GM23338 (cell line): ENCODE data around the gene LRP1B. TPM values are rescaled to one million over a fixed set of nuclear protein-coding genes. Genes with fewer than 3 reads are reported as not detected.

ENCODE experiments used
- ATAC-seq: fragments of 200-7000 bp; cut with Tn5 transposase; 3 replicates; pipeline ENCODE4 v1.9.1; 2020
- DNase-seq: peaks from one replicate; pipeline ENCODE4 v3.0.0-alpha.2; 2015; ENCODE audit warnings: low spot score
- H2AFZ ChIP-seq: fragments of 200-600 bp; sonication (generic); 2 replicates; pipeline ENCODE4 v1.8.0; 2016; ENCODE audit warnings: antibody characterized with exemption, mild to moderate bottlenecking, moderate library complexity
- H3F3A ChIP-seq: fragments of 200-600 bp; sonication (generic); replicated peaks from 2 replicates; pipeline ENCODE4 v1.8.0; 2017; ENCODE audit warnings: antibody characterized with exemption, mixed run types, low read depth
- H3K27ac ChIP-seq: fragments of 200-600 bp; sonication (generic); 2 replicates; pipeline ENCODE4 v1.6.1; 2016; ENCODE audit warnings: low read depth
- H3K27me3 ChIP-seq: fragments of 200-600 bp; sonication (generic); 2 replicates; pipeline ENCODE4 v1.8.0; 2016; ENCODE audit warnings: mild to moderate bottlenecking, mixed run types, moderate library complexity; ENCODE audit not compliant: insufficient read depth
- H3K36me3 ChIP-seq: fragments of 200-600 bp; sonication (generic); 2 replicates; pipeline ENCODE4 v1.8.0; 2016; ENCODE audit warnings: mild to moderate bottlenecking; ENCODE audit not compliant: insufficient read depth
- H3K4me1 ChIP-seq: fragments of 200-600 bp; sonication (generic); 2 replicates; pipeline ENCODE4 v1.8.0; 2016; ENCODE audit warnings: mild to moderate bottlenecking, moderate library complexity; ENCODE audit not compliant: insufficient read depth
- H3K4me2 ChIP-seq: fragments of 200-600 bp; sonication (generic); 2 replicates; pipeline ENCODE4 v1.7.1; 2017; ENCODE audit warnings: mixed run types
- H3K4me3 ChIP-seq: fragments of 200-600 bp; sonication (generic); 2 replicates; pipeline ENCODE4 v1.6.1; 2016; ENCODE audit warnings: mixed run types
- H3K79me2 ChIP-seq: fragments of 200-600 bp; sonication (generic); replicated peaks from 2 replicates; pipeline ENCODE4 v1.8.0; 2017; ENCODE audit warnings: mild to moderate bottlenecking; ENCODE audit not compliant: insufficient read depth
- H3K9me2 ChIP-seq: fragments of 200-600 bp; sonication (generic); 2 replicates; pipeline ENCODE4 v1.8.0; 2017; ENCODE audit not compliant: insufficient read depth
- H4K20me1 ChIP-seq: fragments of 200-600 bp; sonication (generic); replicated peaks from 2 replicates; pipeline ENCODE4 v1.8.0; 2017; ENCODE audit warnings: mild to moderate bottlenecking; ENCODE audit not compliant: insufficient read depth
- H3K27ac Mint-ChIP-seq: 2 replicates; pipeline ENCODE4 v1.8.0; 2020; ENCODE audit warnings: inconsistent platforms, mild to moderate bottlenecking, moderate library complexity, mixed read lengths
- H3K27me3 Mint-ChIP-seq: 3 replicates; pipeline ENCODE4 v1.8.0; 2022; ENCODE audit warnings: low read depth, mild to moderate bottlenecking, moderate library complexity, mixed read lengths, inconsistent platforms; ENCODE audit not compliant: insufficient read depth, poor library complexity
- H3K36me3 Mint-ChIP-seq: 3 replicates; pipeline ENCODE4 v1.8.0; 2021; ENCODE audit warnings: low read depth, mild to moderate bottlenecking, inconsistent platforms, moderate library complexity, mixed read lengths
- H3K4me1 Mint-ChIP-seq: 3 replicates; pipeline ENCODE4 v1.8.0; 2020; ENCODE audit warnings: mild to moderate bottlenecking, inconsistent platforms, mixed read lengths
- H3K4me3 Mint-ChIP-seq: 3 replicates; pipeline ENCODE4 v1.8.0; 2021; ENCODE audit warnings: moderate library complexity, mild to moderate bottlenecking, inconsistent platforms, mixed read lengths
- H3K9me3 Mint-ChIP-seq: 3 replicates; pipeline ENCODE4 v1.8.0; 2020; ENCODE audit warnings: moderate library complexity, mild to moderate bottlenecking, inconsistent platforms, mixed read lengths
- CREB1 ChIP-seq: fragments of 250-450 bp; sonication (Bioruptor Pico); IDR thresholded peaks from 2 replicates; pipeline ENCODE4 v1.5.0; 2020; ENCODE audit warnings: low read depth, mild to moderate bottlenecking, moderate library complexity
- CTCF ChIP-seq, 2 experiments: fragments of 200-600 bp in 1 of 2; sonication (generic) in 1 of 2; conservative IDR thresholded peaks; 2 replicates each; pipeline versions ENCODE4 v1.5.1 to v1.6.1; 2016 to 2017; ENCODE audit warnings: antibody characterized with exemption in 2 of 2, low read depth in 2 of 2, mild to moderate bottlenecking in 2 of 2, moderate library complexity in 1 of 2
- EZH2 ChIP-seq: fragments of 200-600 bp; sonication (generic); IDR thresholded peaks from one replicate; pipeline ENCODE4 v1.8.0; 2017; ENCODE audit warnings: antibody characterized with exemption, mild to moderate bottlenecking, low read depth; ENCODE audit not compliant: unreplicated experiment
- EZH2phosphoT487 ChIP-seq: fragments of 200-600 bp; sonication (generic); IDR thresholded peaks from one replicate; pipeline ENCODE4 v1.8.1; 2018; ENCODE audit warnings: antibody characterized with exemption; ENCODE audit not compliant: unreplicated experiment
- JUNB ChIP-seq: IDR thresholded peaks from one replicate; pipeline ENCODE4 v1.6.1; 2016; ENCODE audit warnings: antibody characterized with exemption; ENCODE audit not compliant: unreplicated experiment
- NANOG ChIP-seq: IDR thresholded peaks from 2 replicates; pipeline ENCODE4 v1.6.1; 2016; ENCODE audit warnings: antibody characterized with exemption, borderline replicate concordance
- POLR2AphosphoS5 ChIP-seq: IDR thresholded peaks from 2 replicates; pipeline ENCODE4 v1.6.1; 2016; ENCODE audit warnings: antibody characterized with exemption, low read depth
- REST ChIP-seq: IDR thresholded peaks from one replicate; pipeline ENCODE4 v1.6.1; 2018; ENCODE audit warnings: antibody characterized with exemption; ENCODE audit not compliant: unreplicated experiment
- STAT1 ChIP-seq: IDR thresholded peaks from one replicate; pipeline ENCODE4 v1.6.1; 2016; ENCODE audit warnings: antibody characterized with exemption; ENCODE audit not compliant: unreplicated experiment
- ZNF114 ChIP-seq: fragments of 250-450 bp; sonication (Bioruptor Pico); IDR thresholded peaks from 2 replicates; pipeline ENCODE4 v1.5.0; 2020; ENCODE audit warnings: mild to moderate bottlenecking, moderate library complexity
- ZNF331 ChIP-seq: fragments of 250-450 bp; sonication (Bioruptor Pico); IDR thresholded peaks from 2 replicates; pipeline ENCODE4 v1.5.0; 2020; ENCODE audit warnings: low read depth, mild to moderate bottlenecking, moderate library complexity
- ZNF462 ChIP-seq: fragments of 250-450 bp; sonication (Bioruptor Pico); IDR thresholded peaks from 2 replicates; pipeline ENCODE4 v1.5.0; 2020; ENCODE audit warnings: mild to moderate bottlenecking, moderate library complexity
- polyA plus RNA-seq: library from polyadenylated mRNA; unstranded; fragments of >200 nt; fragmentation: Nextera tagmentation; extraction: Ambion mirVana; gene quantifications from 2 replicates; pipeline ENCODE4 v1.2.1, GENCODE V29; 2016
- total RNA-seq: library from RNA; depleted of rRNA; stranded (reverse); fragments of >200 nt; shearing (Covaris generic); gene quantifications from 2 replicates; pipeline ENCODE4 v1.2.3, GENCODE V29; 2014
- TF ChIP-seq, protein P1 (sequence below): IDR thresholded peaks from 2 replicates; pipeline ENCODE4 v1.6.1; 2016; ENCODE audit warnings: antibody characterized with exemption

Gene LRP1B
- total and polyA plus RNA-seq, 2 experiments from 2014 or later, result 0.15 to 0.97 TPM

DNA sequence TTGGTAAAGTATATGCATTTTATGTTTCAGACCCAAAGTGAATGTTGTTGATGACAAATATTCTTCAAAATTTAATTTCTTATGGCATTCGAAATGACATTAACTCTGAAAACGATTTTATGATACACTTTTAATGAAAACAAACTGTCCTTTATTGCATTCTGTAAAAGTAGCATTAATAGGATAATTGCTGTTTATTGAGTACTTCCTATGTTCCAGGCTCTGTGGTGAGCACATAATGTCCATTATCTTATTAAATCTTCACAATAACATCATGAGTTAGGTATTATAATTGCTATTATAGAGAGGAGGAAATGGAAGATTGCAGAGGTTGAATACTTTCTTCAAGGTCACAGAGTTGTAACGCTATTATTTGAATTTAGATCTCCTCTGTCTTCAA, 638.0 kb downstream of the LRP1B start:
- no peak overlapping the region for H3K4me2 ChIP-seq
- Mint-ChIP-seq H3K9me3 (no peaks in the 10 kb centered on the region), H3K4me3 (no peak overlapping the region), H3K27me3 (no peaks in the 10 kb centered on the region), H3K36me3 (no peaks in the 10 kb centered on the region), H3K27ac (no peak overlapping the region), H3K4me1 (peaks cover 7% of the 10 kb centered on the region)
- TF ChIP-seq POLR2AphosphoS5, result no peak
- TF ChIP-seq CREB1 (CRISPR knock-in tag), result no peak
- no peak for TF ChIP-seq ZNF114 (CRISPR knock-in tag)
- no peak for TF ChIP-seq EZH2
- TF ChIP-seq ZNF331 (CRISPR knock-in tag), result no peak
- TF ChIP-seq REST, result no peak
- no peak for TF ChIP-seq EZH2phosphoT487
- TF ChIP-seq, protein P1, sequence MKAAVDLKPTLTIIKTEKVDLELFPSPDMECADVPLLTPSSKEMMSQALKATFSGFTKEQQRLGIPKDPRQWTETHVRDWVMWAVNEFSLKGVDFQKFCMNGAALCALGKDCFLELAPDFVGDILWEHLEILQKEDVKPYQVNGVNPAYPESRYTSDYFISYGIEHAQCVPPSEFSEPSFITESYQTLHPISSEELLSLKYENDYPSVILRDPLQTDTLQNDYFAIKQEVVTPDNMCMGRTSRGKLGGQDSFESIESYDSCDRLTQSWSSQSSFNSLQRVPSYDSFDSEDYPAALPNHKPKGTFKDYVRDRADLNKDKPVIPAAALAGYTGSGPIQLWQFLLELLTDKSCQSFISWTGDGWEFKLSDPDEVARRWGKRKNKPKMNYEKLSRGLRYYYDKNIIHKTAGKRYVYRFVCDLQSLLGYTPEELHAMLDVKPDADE, result no peak
- TF ChIP-seq JUNB, result no peak
- no peak for TF ChIP-seq CTCF (conservative IDR thresholded peaks at IDR 0.05; ENCODE audit: low read depth in 2 of 2)
- TF ChIP-seq STAT1, result no peak
- no peak for TF ChIP-seq NANOG
- TF ChIP-seq ZNF462 (CRISPR knock-in tag), result no peak
- H3F3A ChIP-seq, result no peaks in the 10 kb centered on the region
- no peaks in the 10 kb centered on the region for H3K27me3 ChIP-seq
- ATAC-seq, result no peak
- no peaks in the 10 kb centered on the region for H3K79me2 ChIP-seq
- no peaks in the 10 kb centered on the region for H4K20me1 ChIP-seq
- H3K36me3 ChIP-seq, result no peaks in the 10 kb centered on the region
- no peak overlapping the region for H3K27ac ChIP-seq
- no peak overlapping the region for H3K4me3 ChIP-seq
- H3K4me1 ChIP-seq, result no peaks in the 10 kb centered on the region
- DNase-seq, result no peak
- no peak overlapping the region for H2AFZ ChIP-seq
- no peaks in the 10 kb centered on the region for H3K9me2 ChIP-seq
